WTC11 (cell line): ENCODE data around the gene CAPNS1. TPM values are rescaled to one million over a fixed set of nuclear protein-coding genes. Genes with fewer than 3 reads are reported as not detected.
A peak's percentile ranks its signal among the peaks of the same experiment; 100 is the strongest.

ENCODE experiments used
- ATAC-seq: fragments of 200-7000 bp; cut with Tn5 transposase; 2 replicates; pipeline ENCODE4 v1.10.0; 2021; ENCODE audit warnings: mild to moderate bottlenecking, moderate library complexity
- CTCF ChIA-PET: fragments of 300-600 bp; sonication (Branson Sonifier 250); formaldehyde crosslinking; loops from one replicate; lab custom pipeline; 2021; ENCODE audit warnings: antibody characterized with exemption; lab: Charles Lee
- POLR2A ChIA-PET: fragments of 350-600 bp; sonication (Branson Sonifier 250); formaldehyde crosslinking; loops from one replicate; lab custom pipeline; 2021; ENCODE audit warnings: antibody characterized with exemption; lab: Charles Lee
- DNase-seq: peaks from one replicate; pipeline ENCODE4 v3.0.0; 2021; ENCODE audit warnings: low spot score
- H3K27ac Mint-ChIP-seq: 2 replicates; pipeline ENCODE4 v1.8.0; 2021; ENCODE audit warnings: mixed read lengths
- H3K27me3 Mint-ChIP-seq: 2 replicates; pipeline ENCODE4 v1.8.0; 2021; ENCODE audit warnings: low read depth, mild to moderate bottlenecking, moderate library complexity, mixed read lengths
- H3K36me3 Mint-ChIP-seq: 2 replicates; pipeline ENCODE4 v1.8.0; 2021; ENCODE audit warnings: mixed read lengths
- H3K4me1 Mint-ChIP-seq: 2 replicates; pipeline ENCODE4 v1.8.0; 2022; ENCODE audit warnings: mixed read lengths
- H3K4me3 Mint-ChIP-seq: 2 replicates; pipeline ENCODE4 v1.8.0; 2021; ENCODE audit warnings: mild to moderate bottlenecking, moderate library complexity, mixed read lengths
- H3K9me3 Mint-ChIP-seq: 2 replicates; pipeline ENCODE4 v1.8.0; 2021; ENCODE audit warnings: mixed read lengths
- ATF1 ChIP-seq: sonication (generic); formaldehyde crosslinking; IDR thresholded peaks from 2 replicates; pipeline ENCODE4 v1.8.1; 2023; ENCODE audit warnings: mild to moderate bottlenecking, moderate library complexity, missing genetic modification reagents
- CBFB ChIP-seq: sonication (generic); formaldehyde crosslinking; IDR thresholded peaks from 2 replicates; pipeline ENCODE4 v1.8.1; 2022; ENCODE audit warnings: mild to moderate bottlenecking, low read depth, missing genetic modification reagents
- CREB1 ChIP-seq: sonication (generic); formaldehyde crosslinking; IDR thresholded peaks from 2 replicates; pipeline ENCODE4 v1.8.0; 2023; ENCODE audit warnings: mild to moderate bottlenecking, missing genetic modification reagents
- CREM ChIP-seq: sonication (generic); formaldehyde crosslinking; IDR thresholded peaks from 2 replicates; pipeline ENCODE4 v1.8.1; 2022; ENCODE audit warnings: mild to moderate bottlenecking, missing genetic modification reagents, moderate library complexity
- FOXK1 ChIP-seq: sonication (generic); formaldehyde crosslinking; IDR thresholded peaks from 2 replicates; pipeline ENCODE4 v1.8.0; 2022; ENCODE audit warnings: mild to moderate bottlenecking, moderate library complexity, missing genetic modification reagents
- KAT7 ChIP-seq: sonication (generic); formaldehyde crosslinking; IDR thresholded peaks from 2 replicates; pipeline ENCODE4 v1.8.1; 2023; ENCODE audit warnings: missing genetic modification reagents, mild to moderate bottlenecking, borderline replicate concordance
- MXD4 ChIP-seq: fragments of 250-450 bp; sonication (Bioruptor Pico); IDR thresholded peaks from 2 replicates; pipeline ENCODE4 v1.8.0; 2021; ENCODE audit warnings: mild to moderate bottlenecking, moderate library complexity, borderline replicate concordance
- MYBL2 ChIP-seq: sonication (generic); formaldehyde crosslinking; IDR thresholded peaks from 2 replicates; pipeline ENCODE4 v1.8.1; 2023; ENCODE audit warnings: mild to moderate bottlenecking, moderate library complexity, missing genetic modification reagents
- RELA ChIP-seq: sonication (generic); formaldehyde crosslinking; IDR thresholded peaks from 2 replicates; pipeline ENCODE4 v1.8.1; 2022; ENCODE audit warnings: missing genetic modification reagents, mild to moderate bottlenecking, borderline replicate concordance
- SOX15 ChIP-seq: fragments of 250-450 bp; sonication (Bioruptor Pico); IDR thresholded peaks from 2 replicates; pipeline ENCODE4 v1.9.0; 2021; ENCODE audit warnings: mild to moderate bottlenecking
- TP53 ChIP-seq: sonication (generic); formaldehyde crosslinking; IDR thresholded peaks from 2 replicates; pipeline ENCODE4 v1.8.1; 2023; ENCODE audit warnings: mild to moderate bottlenecking, missing genetic modification reagents
- ZNF317 ChIP-seq: sonication (generic); formaldehyde crosslinking; IDR thresholded peaks from 2 replicates; pipeline ENCODE4 v1.8.1; 2023; ENCODE audit warnings: low read depth, mild to moderate bottlenecking, moderate library complexity, missing genetic modification reagents, borderline replicate concordance
- ZNF416 ChIP-seq: fragments of 250-450 bp; sonication (Bioruptor Pico); IDR thresholded peaks from 2 replicates; pipeline ENCODE4 v1.9.0; 2021; ENCODE audit warnings: mild to moderate bottlenecking, inconsistent platforms
- ZNF423 ChIP-seq: fragments of 250-450 bp; sonication (Bioruptor Pico); IDR thresholded peaks from 2 replicates; pipeline ENCODE4 v2.1.2; 2022; ENCODE audit warnings: mild to moderate bottlenecking, moderate library complexity
- total RNA-seq: library from RNA; stranded (reverse); gene quantifications from 3 replicates; pipeline ENCODE4 v1.2.3, GENCODE V29; 2021
- TF ChIP-seq, protein P1 (sequence below): sonication (generic); formaldehyde crosslinking; IDR thresholded peaks from 2 replicates; pipeline ENCODE4 v1.8.1; 2023; ENCODE audit warnings: mild to moderate bottlenecking, missing genetic modification reagents, moderate library complexity
- TF ChIP-seq, protein P2 (sequence below): sonication (generic); formaldehyde crosslinking; IDR thresholded peaks from 2 replicates; pipeline ENCODE4 v1.8.1; 2022; ENCODE audit warnings: mild to moderate bottlenecking, moderate library complexity, missing genetic modification reagents
- TF ChIP-seq, protein P3 (sequence below): fragments of 250-450 bp; sonication (Bioruptor Pico); IDR thresholded peaks from 2 replicates; pipeline ENCODE4 v1.9.0; 2021; ENCODE audit warnings: mild to moderate bottlenecking
- TF ChIP-seq, protein P4 (sequence below): fragments of 250-450 bp; sonication (Bioruptor Pico); IDR thresholded peaks from 2 replicates; pipeline ENCODE4 v1.8.0; 2021; ENCODE audit warnings: mild to moderate bottlenecking
- TF ChIP-seq, protein P5 (sequence below): sonication (generic); formaldehyde crosslinking; IDR thresholded peaks from 2 replicates; pipeline ENCODE4 v1.8.0; 2022; ENCODE audit warnings: missing genetic modification reagents
- TF ChIP-seq, protein P6 (sequence below): sonication (generic); formaldehyde crosslinking; IDR thresholded peaks from 2 replicates; pipeline ENCODE4 v1.8.1; 2023; ENCODE audit warnings: mild to moderate bottlenecking, missing genetic modification reagents, moderate library complexity
- TF ChIP-seq, protein P7 (sequence below): fragments of 250-450 bp; sonication (Bioruptor Pico); IDR thresholded peaks from 2 replicates; pipeline ENCODE4 v1.9.0; 2021; ENCODE audit warnings: mild to moderate bottlenecking
- TF ChIP-seq, protein P8 (sequence below): sonication (generic); formaldehyde crosslinking; IDR thresholded peaks from 2 replicates; pipeline ENCODE4 v1.8.1; 2022; ENCODE audit warnings: low read depth, missing genetic modification reagents, borderline replicate concordance

Gene CAPNS1
- total RNA-seq, 1 experiment from 2014 or later, result 358 TPM

DNA sequence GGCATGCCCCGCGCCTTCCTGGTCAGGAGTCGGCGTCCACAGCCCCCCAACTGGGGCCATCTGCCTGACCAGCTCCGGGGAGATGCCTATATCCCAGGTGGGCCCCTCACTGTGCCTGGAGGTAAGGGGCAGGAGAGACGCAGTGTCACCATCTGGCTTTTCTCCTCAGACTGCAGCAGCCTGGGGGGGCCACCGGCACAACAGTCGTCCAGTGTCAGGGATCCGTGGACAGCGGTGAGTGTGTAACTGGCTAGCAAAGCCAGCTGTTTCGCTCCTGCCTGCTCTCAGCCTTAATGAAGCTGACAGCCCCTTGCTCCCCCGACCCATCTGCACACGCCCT is 28.7 kb upstream of the CAPNS1 start (continued):
- TF ChIP-seq, protein P1, sequence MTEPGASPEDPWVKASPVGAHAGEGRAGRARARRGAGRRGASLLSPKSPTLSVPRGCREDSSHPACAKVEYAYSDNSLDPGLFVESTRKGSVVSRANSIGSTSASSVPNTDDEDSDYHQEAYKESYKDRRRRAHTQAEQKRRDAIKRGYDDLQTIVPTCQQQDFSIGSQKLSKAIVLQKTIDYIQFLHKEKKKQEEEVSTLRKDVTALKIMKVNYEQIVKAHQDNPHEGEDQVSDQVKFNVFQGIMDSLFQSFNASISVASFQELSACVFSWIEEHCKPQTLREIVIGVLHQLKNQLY (CRISPR knock-in tag), result no peak
- TF ChIP-seq CREB1, result no peak
- TF ChIP-seq, protein P2, sequence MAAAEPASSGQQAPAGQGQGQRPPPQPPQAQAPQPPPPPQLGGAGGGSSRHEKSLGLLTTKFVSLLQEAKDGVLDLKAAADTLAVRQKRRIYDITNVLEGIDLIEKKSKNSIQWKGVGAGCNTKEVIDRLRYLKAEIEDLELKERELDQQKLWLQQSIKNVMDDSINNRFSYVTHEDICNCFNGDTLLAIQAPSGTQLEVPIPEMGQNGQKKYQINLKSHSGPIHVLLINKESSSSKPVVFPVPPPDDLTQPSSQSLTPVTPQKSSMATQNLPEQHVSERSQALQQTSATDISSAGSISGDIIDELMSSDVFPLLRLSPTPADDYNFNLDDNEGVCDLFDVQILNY, result no peak
- TF ChIP-seq, protein P3, sequence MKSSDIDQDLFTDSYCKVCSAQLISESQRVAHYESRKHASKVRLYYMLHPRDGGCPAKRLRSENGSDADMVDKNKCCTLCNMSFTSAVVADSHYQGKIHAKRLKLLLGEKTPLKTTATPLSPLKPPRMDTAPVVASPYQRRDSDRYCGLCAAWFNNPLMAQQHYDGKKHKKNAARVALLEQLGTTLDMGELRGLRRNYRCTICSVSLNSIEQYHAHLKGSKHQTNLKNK (CRISPR knock-in tag), result no peak

DNA sequence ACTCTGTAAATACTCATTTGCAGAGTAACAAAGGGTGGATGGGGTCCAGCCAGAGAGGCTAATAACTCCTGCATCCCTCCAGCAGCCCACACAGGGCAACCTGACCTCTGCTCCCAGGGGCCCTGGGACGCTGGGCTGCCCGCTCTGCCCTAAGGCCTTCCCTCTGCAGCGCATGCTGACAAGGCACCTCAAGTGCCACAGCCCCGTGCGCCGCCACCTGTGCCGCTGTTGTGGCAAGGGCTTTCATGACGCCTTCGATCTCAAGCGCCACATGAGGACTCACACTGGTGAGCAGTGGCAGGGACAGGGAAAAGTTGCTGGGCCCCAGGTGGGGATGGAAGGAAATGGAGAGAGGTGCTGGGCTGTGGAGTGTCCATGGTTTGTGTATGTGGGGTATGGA is 27.2 kb upstream of the CAPNS1 start:
- no peak for ATAC-seq
- POLR2A ChIA-PET, result no interaction called here
- Mint-ChIP-seq H3K27ac (no peak overlapping the region), H3K27me3 (peaks cover 3% of the 10 kb centered on the region), H3K4me1 (peaks cover 30% of the 10 kb centered on the region), H3K4me3 (peak overlapping the region; percentile 95), H3K9me3 (no peaks in the 10 kb centered on the region), H3K36me3 (peaks cover 18% of the 10 kb centered on the region)
- CTCF ChIA-PET, result no interaction called here
- no peak for DNase-seq
- TF ChIP-seq CBFB (CRISPR knock-in tag), result no peak
- TF ChIP-seq MYBL2 (CRISPR knock-in tag), result no peak
- TF ChIP-seq TP53 (CRISPR knock-in tag), result no peak
- no peak for TF ChIP-seq ZNF317 (CRISPR knock-in tag)
- TF ChIP-seq MXD4, result no peak
- TF ChIP-seq, protein P1 (CRISPR knock-in tag), result no peak

DNA sequence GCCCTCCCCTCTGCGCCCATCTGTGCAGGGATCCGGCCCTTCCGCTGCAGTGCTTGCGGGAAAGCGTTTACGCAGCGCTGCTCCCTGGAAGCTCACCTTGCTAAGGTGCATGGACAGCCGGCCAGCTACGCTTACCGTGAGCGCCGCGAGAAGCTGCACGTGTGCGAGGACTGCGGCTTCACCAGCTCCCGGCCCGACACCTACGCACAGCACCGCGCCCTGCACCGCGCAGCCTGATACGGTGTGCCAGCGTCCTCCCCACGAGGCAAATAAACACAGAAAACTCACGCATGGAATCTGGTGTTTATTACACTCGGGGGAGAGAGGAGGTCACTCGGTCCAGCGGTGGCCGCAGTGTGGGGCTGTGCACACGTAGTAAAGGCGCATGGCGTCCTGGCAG is 26.4 kb upstream of the CAPNS1 start:
- POLR2A ChIA-PET, result interaction anchor here (0.6 kb wide), 1 partner anchor 16 kb away, joined by 6 read pairs; no protein-coding TSS in a partner anchor
- DNase-seq (no peak), ATAC-seq (no peak)
- CTCF ChIA-PET, result interaction anchor here (2.8 kb wide), 1 partner anchor 15 kb away, joined by 28 read pairs; no protein-coding TSS in a partner anchor
- peaks cover 30% of the 10 kb centered on the region for H3K4me1 Mint-ChIP-seq
- peaks cover 3% of the 10 kb centered on the region for H3K27me3 Mint-ChIP-seq
- no peak overlapping the region for H3K27ac Mint-ChIP-seq
- peaks cover 25% of the 10 kb centered on the region for H3K36me3 Mint-ChIP-seq
- peak overlapping the region; percentile 95 for H3K4me3 Mint-ChIP-seq
- H3K9me3 Mint-ChIP-seq, result no peaks in the 10 kb centered on the region
- no peak for TF ChIP-seq CREM (CRISPR knock-in tag)
- TF ChIP-seq ZNF416 (CRISPR knock-in tag), result no peak
- TF ChIP-seq, protein P4, sequence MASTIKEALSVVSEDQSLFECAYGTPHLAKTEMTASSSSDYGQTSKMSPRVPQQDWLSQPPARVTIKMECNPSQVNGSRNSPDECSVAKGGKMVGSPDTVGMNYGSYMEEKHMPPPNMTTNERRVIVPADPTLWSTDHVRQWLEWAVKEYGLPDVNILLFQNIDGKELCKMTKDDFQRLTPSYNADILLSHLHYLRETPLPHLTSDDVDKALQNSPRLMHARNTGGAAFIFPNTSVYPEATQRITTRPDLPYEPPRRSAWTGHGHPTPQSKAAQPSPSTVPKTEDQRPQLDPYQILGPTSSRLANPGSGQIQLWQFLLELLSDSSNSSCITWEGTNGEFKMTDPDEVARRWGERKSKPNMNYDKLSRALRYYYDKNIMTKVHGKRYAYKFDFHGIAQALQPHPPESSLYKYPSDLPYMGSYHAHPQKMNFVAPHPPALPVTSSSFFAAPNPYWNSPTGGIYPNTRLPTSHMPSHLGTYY (CRISPR knock-in tag), result no peak
- TF ChIP-seq, protein P5, sequence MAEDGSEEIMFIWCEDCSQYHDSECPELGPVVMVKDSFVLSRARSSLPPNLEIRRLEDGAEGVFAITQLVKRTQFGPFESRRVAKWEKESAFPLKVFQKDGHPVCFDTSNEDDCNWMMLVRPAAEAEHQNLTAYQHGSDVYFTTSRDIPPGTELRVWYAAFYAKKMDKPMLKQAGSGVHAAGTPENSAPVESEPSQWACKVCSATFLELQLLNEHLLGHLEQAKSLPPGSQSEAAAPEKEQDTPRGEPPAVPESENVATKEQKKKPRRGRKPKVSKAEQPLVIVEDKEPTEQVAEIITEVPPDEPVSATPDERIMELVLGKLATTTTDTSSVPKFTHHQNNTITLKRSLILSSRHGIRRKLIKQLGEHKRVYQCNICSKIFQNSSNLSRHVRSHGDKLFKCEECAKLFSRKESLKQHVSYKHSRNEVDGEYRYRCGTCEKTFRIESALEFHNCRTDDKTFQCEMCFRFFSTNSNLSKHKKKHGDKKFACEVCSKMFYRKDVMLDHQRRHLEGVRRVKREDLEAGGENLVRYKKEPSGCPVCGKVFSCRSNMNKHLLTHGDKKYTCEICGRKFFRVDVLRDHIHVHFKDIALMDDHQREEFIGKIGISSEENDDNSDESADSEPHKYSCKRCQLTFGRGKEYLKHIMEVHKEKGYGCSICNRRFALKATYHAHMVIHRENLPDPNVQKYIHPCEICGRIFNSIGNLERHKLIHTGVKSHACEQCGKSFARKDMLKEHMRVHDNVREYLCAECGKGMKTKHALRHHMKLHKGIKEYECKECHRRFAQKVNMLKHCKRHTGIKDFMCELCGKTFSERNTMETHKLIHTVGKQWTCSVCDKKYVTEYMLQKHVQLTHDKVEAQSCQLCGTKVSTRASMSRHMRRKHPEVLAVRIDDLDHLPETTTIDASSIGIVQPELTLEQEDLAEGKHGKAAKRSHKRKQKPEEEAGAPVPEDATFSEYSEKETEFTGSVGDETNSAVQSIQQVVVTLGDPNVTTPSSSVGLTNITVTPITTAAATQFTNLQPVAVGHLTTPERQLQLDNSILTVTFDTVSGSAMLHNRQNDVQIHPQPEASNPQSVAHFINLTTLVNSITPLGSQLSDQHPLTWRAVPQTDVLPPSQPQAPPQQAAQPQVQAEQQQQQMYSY (CRISPR knock-in tag), result no peak
- TF ChIP-seq, protein P6, sequence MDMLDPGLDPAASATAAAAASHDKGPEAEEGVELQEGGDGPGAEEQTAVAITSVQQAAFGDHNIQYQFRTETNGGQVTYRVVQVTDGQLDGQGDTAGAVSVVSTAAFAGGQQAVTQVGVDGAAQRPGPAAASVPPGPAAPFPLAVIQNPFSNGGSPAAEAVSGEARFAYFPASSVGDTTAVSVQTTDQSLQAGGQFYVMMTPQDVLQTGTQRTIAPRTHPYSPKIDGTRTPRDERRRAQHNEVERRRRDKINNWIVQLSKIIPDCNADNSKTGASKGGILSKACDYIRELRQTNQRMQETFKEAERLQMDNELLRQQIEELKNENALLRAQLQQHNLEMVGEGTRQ (CRISPR knock-in tag), result no peak
- no peak for TF ChIP-seq KAT7
- TF ChIP-seq FOXK1, result no peak
- no peak for TF ChIP-seq ZNF423 (CRISPR knock-in tag)
- TF ChIP-seq, protein P7, sequence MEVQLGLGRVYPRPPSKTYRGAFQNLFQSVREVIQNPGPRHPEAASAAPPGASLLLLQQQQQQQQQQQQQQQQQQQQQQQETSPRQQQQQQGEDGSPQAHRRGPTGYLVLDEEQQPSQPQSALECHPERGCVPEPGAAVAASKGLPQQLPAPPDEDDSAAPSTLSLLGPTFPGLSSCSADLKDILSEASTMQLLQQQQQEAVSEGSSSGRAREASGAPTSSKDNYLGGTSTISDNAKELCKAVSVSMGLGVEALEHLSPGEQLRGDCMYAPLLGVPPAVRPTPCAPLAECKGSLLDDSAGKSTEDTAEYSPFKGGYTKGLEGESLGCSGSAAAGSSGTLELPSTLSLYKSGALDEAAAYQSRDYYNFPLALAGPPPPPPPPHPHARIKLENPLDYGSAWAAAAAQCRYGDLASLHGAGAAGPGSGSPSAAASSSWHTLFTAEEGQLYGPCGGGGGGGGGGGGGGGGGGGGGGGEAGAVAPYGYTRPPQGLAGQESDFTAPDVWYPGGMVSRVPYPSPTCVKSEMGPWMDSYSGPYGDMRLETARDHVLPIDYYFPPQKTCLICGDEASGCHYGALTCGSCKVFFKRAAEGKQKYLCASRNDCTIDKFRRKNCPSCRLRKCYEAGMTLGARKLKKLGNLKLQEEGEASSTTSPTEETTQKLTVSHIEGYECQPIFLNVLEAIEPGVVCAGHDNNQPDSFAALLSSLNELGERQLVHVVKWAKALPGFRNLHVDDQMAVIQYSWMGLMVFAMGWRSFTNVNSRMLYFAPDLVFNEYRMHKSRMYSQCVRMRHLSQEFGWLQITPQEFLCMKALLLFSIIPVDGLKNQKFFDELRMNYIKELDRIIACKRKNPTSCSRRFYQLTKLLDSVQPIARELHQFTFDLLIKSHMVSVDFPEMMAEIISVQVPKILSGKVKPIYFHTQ (CRISPR knock-in tag), result no peak
- TF ChIP-seq SOX15, result no peak
- TF ChIP-seq, protein P8, sequence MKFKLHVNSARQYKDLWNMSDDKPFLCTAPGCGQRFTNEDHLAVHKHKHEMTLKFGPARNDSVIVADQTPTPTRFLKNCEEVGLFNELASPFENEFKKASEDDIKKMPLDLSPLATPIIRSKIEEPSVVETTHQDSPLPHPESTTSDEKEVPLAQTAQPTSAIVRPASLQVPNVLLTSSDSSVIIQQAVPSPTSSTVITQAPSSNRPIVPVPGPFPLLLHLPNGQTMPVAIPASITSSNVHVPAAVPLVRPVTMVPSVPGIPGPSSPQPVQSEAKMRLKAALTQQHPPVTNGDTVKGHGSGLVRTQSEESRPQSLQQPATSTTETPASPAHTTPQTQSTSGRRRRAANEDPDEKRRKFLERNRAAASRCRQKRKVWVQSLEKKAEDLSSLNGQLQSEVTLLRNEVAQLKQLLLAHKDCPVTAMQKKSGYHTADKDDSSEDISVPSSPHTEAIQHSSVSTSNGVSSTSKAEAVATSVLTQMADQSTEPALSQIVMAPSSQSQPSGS (CRISPR knock-in tag), result no peak
- no peak for TF ChIP-seq RELA (CRISPR knock-in tag)
- no peak for TF ChIP-seq ATF1 (CRISPR knock-in tag)
